Neutrophil (primary cell): ENCODE measurements around the gene PANK4.

Source experiments
- H3K27ac ChIP-seq: fragments of 200-600 bp; sonication (generic); 2 replicates; pipeline ENCODE4 v1.5.1; 2016; ENCODE audit warnings: mild to moderate bottlenecking, moderate library complexity
- H3K27me3 ChIP-seq: fragments of 200-600 bp; sonication (generic); 2 replicates; pipeline ENCODE4 v1.6.0; 2016; ENCODE audit warnings: mild to moderate bottlenecking
- H3K36me3 ChIP-seq: fragments of 200-600 bp; sonication (generic); 2 replicates; pipeline ENCODE4 v1.5.1; 2017
- H3K4me1 ChIP-seq, 2 experiments: fragments of 200-600 bp in 1 of 2; sonication (generic) in 1 of 2; 1 replicate in 1 of 2; 2 replicates in 1 of 2; pipeline versions ENCODE4 v1.5.1 to v1.6.1; 2013 to 2016; ENCODE audit warnings: low read depth in 1 of 2, low read length in 1 of 2, mild to moderate bottlenecking in 1 of 2, moderate library complexity in 1 of 2; ENCODE audit not compliant: control insufficient read depth in 1 of 2, insufficient read depth in 1 of 2
- H3K4me3 ChIP-seq, 2 experiments: fragments of 200-600 bp in 1 of 2; sonication (generic) in 1 of 2; 1 replicate in 1 of 2; 2 replicates in 1 of 2; pipeline ENCODE4 v1.5.1; 2013 to 2016; ENCODE audit warnings: low read depth in 1 of 2, low read length in 1 of 2, mild to moderate bottlenecking in 1 of 2, moderate library complexity in 1 of 2
- H3K9me3 ChIP-seq: fragments of 200-600 bp; sonication (generic); 2 replicates; pipeline ENCODE4 v1.5.1; 2016
- CTCF ChIP-seq: fragments of 200-600 bp; sonication (generic); IDR thresholded peaks from 2 replicates; pipeline ENCODE4 v1.5.1; 2016; ENCODE audit warnings: antibody characterized with exemption

PANK4 gene

DNA sequence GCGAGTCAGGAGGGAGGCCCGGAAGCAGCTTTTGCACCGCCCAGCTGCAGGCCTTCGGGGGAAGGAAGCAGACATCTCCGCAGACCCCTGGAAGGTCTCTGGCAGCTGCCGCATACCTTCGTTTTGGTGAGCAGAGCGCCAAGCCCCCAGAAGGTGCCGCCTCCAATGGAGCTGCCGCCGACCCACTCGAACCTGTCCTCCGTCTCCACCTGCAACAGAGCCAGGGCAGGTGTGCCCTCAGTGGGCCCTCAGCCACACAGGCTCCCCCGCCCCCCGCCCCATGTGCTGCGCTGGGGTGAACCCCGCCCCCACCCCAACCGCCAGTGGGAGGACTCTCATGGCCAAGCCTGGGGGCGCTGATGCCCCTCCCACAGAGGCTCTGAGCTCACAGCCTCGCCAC lies 6.2 kb downstream of the PANK4 start:
- peaks cover 7 to 14% of the 10 kb centered on the region in 2 experiments for H3K4me1 ChIP-seq
- no peaks in the 10 kb centered on the region for H3K9me3 ChIP-seq
- H3K27ac ChIP-seq: no peak overlapping the region
- no peak for TF ChIP-seq CTCF
- no peaks in the 10 kb centered on the region for H3K27me3 ChIP-seq
- peaks cover 65% of the 10 kb centered on the region for H3K36me3 ChIP-seq
- H3K4me3 ChIP-seq: no peak overlapping the region

DNA sequence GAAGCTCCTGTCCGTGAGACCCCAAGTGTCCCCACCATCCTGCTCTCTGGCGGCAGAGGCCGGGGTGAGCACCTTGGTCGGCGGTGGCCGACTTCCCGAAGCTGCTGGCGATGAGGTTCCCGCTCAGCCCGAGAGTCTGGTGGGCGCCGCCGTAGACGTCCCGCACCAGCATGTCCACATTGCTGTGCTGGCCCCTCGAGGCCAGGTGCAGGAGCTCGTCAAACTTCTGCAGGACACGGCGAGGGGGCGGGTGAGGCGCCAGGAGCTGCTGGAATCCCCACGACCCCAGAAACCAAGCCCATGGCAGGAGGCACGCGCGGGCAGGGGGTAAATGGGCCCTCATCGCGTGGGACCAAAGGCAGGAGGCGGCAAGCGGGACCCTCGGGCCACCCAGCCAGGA lies 6.7 kb downstream of the PANK4 start:
- H3K27ac ChIP-seq: no peak overlapping the region
- no peaks in the 10 kb centered on the region for H3K9me3 ChIP-seq
- H3K4me3 ChIP-seq: no peak overlapping the region
- H3K4me1 ChIP-seq: peaks cover 2 to 9% of the 10 kb centered on the region in 2 experiments
- no peak for TF ChIP-seq CTCF
- peaks cover 70% of the 10 kb centered on the region for H3K36me3 ChIP-seq
- no peaks in the 10 kb centered on the region for H3K27me3 ChIP-seq

- peaks cover 75% of the 10 kb centered on the region for H3K36me3 ChIP-seq
- no peaks in the 10 kb centered on the region for H3K9me3 ChIP-seq
- no peak overlapping the region for H3K4me3 ChIP-seq
- no peaks in the 10 kb centered on the region for H3K27me3 ChIP-seq
- no peak overlapping the region for H3K27ac ChIP-seq
- no peak for TF ChIP-seq CTCF
- peaks cover 0 to 4% of the 10 kb centered on the region in 2 experiments for H3K4me1 ChIP-seq
Observed at GRCh38 chr1:2519029-2519685, 7.2 kb downstream of the PANK4 start.

GRCh38 chr1:2518528-2518927 lies 7.9 kb downstream of the PANK4 start:
- Histone ChIP-seq H3K27ac (no peak overlapping the region), H3K4me3 (no peak overlapping the region), H3K4me1 (no peaks in the 10 kb centered on the region), H3K9me3 (no peaks in the 10 kb centered on the region), H3K27me3 (no peaks in the 10 kb centered on the region), H3K36me3 (peaks cover 82% of the 10 kb centered on the region)
- no peak for TF ChIP-seq CTCF

GRCh38 chr1:2517966-2518365 lies 8.4 kb downstream of the PANK4 start:
- no peaks in the 10 kb centered on the region for H3K9me3 ChIP-seq
- no peak overlapping the region for H3K4me3 ChIP-seq
- H3K4me1 ChIP-seq: no peaks in the 10 kb centered on the region
- no peaks in the 10 kb centered on the region for H3K27me3 ChIP-seq
- TF ChIP-seq CTCF: no peak
- H3K27ac ChIP-seq: no peak overlapping the region
- peaks cover 87% of the 10 kb centered on the region for H3K36me3 ChIP-seq
